T-cell (primary cell): Measurements from ENCODE around the gene VTI1A. TPM values are rescaled to one million over a fixed set of nuclear protein-coding genes. Genes with fewer than 3 reads are reported as not detected.
"Not testable (repeated sequence)": the region's sequence is repeated elsewhere in the genome, so short reads cannot be mapped to it uniquely, and the experiment has no call there.

Experiments
- ATAC-seq, 4 experiments: fragments of 200-7000 bp in 3 of 4; fragments of 150-1000 bp in 1 of 4; cut with Tn5 transposase; replicated peaks in 1 of 4; 1 replicate in 3 of 4; 2 replicates in 1 of 4; pipeline ENCODE4 v1.10.0; 2021; ENCODE audit warnings: moderate library complexity in 3 of 4, mild to moderate bottlenecking in 2 of 4, moderate number of reproducible peaks in 1 of 4
- CTCF ChIA-PET, 2 donors: fragments of 300-600 bp; sonication (Branson Sonifier 250); formaldehyde crosslinking; loops; one replicate each; lab custom pipeline; 2022; ENCODE audit warnings: antibody characterized with exemption in 2 of 2; lab: Charles Lee
- POLR2A ChIA-PET, 2 donors: fragments of 300-600 bp; sonication (Branson Sonifier 250); formaldehyde crosslinking; loops; one replicate each; lab custom pipeline; 2022; ENCODE audit warnings: antibody characterized with exemption in 2 of 2; lab: Charles Lee
- DNase-seq, 35 experiments: peaks; one replicate each; pipeline versions ENCODE4 v3.0.0 to v3.0.0-alpha.2; 2013 to 2023
- H3K27ac ChIP-seq: one replicate; pipeline ENCODE4 v1.5.1; 2013; ENCODE audit warnings: low read length
- H3K27me3 ChIP-seq, 2 experiments: replicated peaks in 1 of 2; 1 replicate in 1 of 2; 2 replicates in 1 of 2; pipeline versions ENCODE4 v1.6.1 to v1.7.0; 2013; ENCODE audit warnings: low read length in 1 of 2, mixed read lengths in 1 of 2; ENCODE audit not compliant: control insufficient read depth in 2 of 2, insufficient read depth in 2 of 2; ENCODE audit errors: extremely low read depth in 1 of 2
- H3K36me3 ChIP-seq, 2 donors: 1 replicate in 1 of 2; 2 replicates in 1 of 2; pipeline versions ENCODE4 v1.6.1 to v1.7.0; 2013; ENCODE audit warnings: low read length in 1 of 2; ENCODE audit not compliant: control insufficient read depth in 2 of 2, insufficient read depth in 1 of 2; ENCODE audit errors: extremely low read depth in 1 of 2
- H3K4me1 ChIP-seq, 2 experiments: 1 replicate in 1 of 2; 2 replicates in 1 of 2; pipeline versions ENCODE4 v1.6.1 to v1.7.0; 2013; ENCODE audit warnings: low read length in 2 of 2, mixed read lengths in 1 of 2; ENCODE audit not compliant: insufficient read depth in 2 of 2, control insufficient read depth in 1 of 2; ENCODE audit errors: extremely low read depth in 1 of 2
- H3K4me3 ChIP-seq, 2 donors: 1 replicate in 1 of 2; 2 replicates in 1 of 2; pipeline versions ENCODE4 v1.5.1 to v1.7.0; 2013; ENCODE audit warnings: mild to moderate bottlenecking in 2 of 2, low read length in 1 of 2, moderate library complexity in 1 of 2; ENCODE audit not compliant: control insufficient read depth in 1 of 2; ENCODE audit errors: extremely low read depth in 1 of 2
- H3K9me3 ChIP-seq: 2 replicates; pipeline ENCODE4 v1.7.0; 2013
- H3K27ac Mint-ChIP-seq, 2 donors: one replicate each; pipeline ENCODE4 v1.8.0; 2020 to 2021; ENCODE audit warnings: mild to moderate bottlenecking in 2 of 2, mixed read lengths in 2 of 2
- H3K27me3 Mint-ChIP-seq, 2 donors: one replicate each; pipeline ENCODE4 v1.8.0; 2021 to 2022; ENCODE audit warnings: mixed read lengths in 2 of 2
- H3K36me3 Mint-ChIP-seq: one replicate; pipeline ENCODE4 v1.8.0; 2021; ENCODE audit warnings: mixed read lengths
- H3K4me1 Mint-ChIP-seq, 3 donors: one replicate each; pipeline ENCODE4 v1.8.0; 2020 to 2022; ENCODE audit warnings: mixed read lengths in 3 of 3, mild to moderate bottlenecking in 1 of 3
- H3K4me3 Mint-ChIP-seq, 3 donors: one replicate each; pipeline ENCODE4 v1.8.0; 2020 to 2022; ENCODE audit warnings: mild to moderate bottlenecking in 3 of 3, mixed read lengths in 3 of 3, moderate library complexity in 3 of 3
- H3K9me3 Mint-ChIP-seq, 3 donors: one replicate each; pipeline ENCODE4 v1.8.0; 2020 to 2022; ENCODE audit warnings: mixed read lengths in 3 of 3
- WGBS: methylation state at CpG from one replicate; pipeline ENCODE4 v1.1.5; 2013; ENCODE audit warnings: missing lambda C conversion rate; ENCODE audit not compliant: insufficient coverage; 5-methylcytosine and 5-hydroxymethylcytosine counted together
- total RNA-seq, 35 experiments: library from RNA in 6 of 35; stranded (reverse) in 6 of 35; fragments of 120-200 nt in 1 of 35; gene quantifications; one replicate each; pipeline versions ENCODE4 v1.2.1 to v1.2.4 and lab custom pipeline; 2013 to 2026

VTI1A gene
- total RNA-seq, 5 donors from 2014 or later (not counting 1 experiment from before 2014, with no cell fraction given): 41.3 to 53.6 (median 43.5) TPM

GRCh38 chr10:112542823-112543222 is 95.8 kb downstream of the VTI1A start:
- H3K4me1 ChIP-seq, H3K27ac ChIP-seq, ATAC-seq, H3K4me1 Mint-ChIP-seq, H3K27me3 Mint-ChIP-seq, H3K27ac Mint-ChIP-seq, POLR2A ChIA-PET, DNase-seq, H3K4me3 ChIP-seq, H3K9me3 ChIP-seq, H3K27me3 ChIP-seq, H3K9me3 Mint-ChIP-seq, H3K4me3 Mint-ChIP-seq: not testable (repeated sequence)
- CTCF ChIA-PET: interaction anchor here in 1 of 2 donors (0.6 kb wide), 1 partner anchor 76 kb away, joined by 3 read pairs; no protein-coding TSS in a partner anchor
- H3K36me3 ChIP-seq: peaks cover 2 to 25% of the 10 kb centered on the region in 2 donors
- no CpG with 5 or more reads among the region's 5 CpGs for WGBS
- H3K36me3 Mint-ChIP-seq: peaks cover 64% of the 10 kb centered on the region

DNA sequence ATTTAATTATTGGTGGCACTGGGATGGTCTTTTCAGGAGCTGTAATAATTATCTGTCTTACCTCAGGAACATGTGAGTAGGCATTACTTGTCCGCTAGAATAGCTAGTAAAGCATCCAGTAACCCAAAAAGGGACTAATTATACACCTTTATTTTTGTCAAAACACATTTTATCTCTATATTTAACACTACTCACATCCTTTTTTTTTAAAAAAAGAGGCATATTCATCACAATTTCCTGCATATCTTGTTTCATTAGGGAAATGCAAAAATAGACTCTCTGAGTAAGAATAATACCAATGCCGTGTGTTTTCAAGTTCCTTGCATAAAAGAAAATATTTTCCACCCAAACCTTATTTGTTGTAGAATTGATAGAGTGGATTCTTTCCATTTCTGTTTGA is 99.5 kb downstream of the VTI1A start:
- DNase-seq (no peak), ATAC-seq (no peak)
- Mint-ChIP-seq H3K9me3 (peaks cover 2 to 3% (median 3%) of the 10 kb centered on the region in 3 donors), H3K4me3 (no peak overlapping the region), H3K4me1 (peaks cover 0 to 6% (median 3%) of the 10 kb centered on the region in 3 donors), H3K27ac (no peak overlapping the region), H3K36me3 (peaks cover 37% of the 10 kb centered on the region), H3K27me3 (no peaks in the 10 kb centered on the region)
- POLR2A ChIA-PET: no interaction called here
- H3K4me1 ChIP-seq: no peaks in the 10 kb centered on the region
- no CpG with 5 or more reads among the region's 2 CpGs for WGBS
- H3K4me3 ChIP-seq: no peak overlapping the region
- H3K27me3 ChIP-seq: no peaks in the 10 kb centered on the region
- CTCF ChIA-PET: no interaction called here
- peaks cover 2 to 4% of the 10 kb centered on the region in 2 donors for H3K36me3 ChIP-seq
- H3K9me3 ChIP-seq: no peaks in the 10 kb centered on the region
- no peak overlapping the region for H3K27ac ChIP-seq

DNA sequence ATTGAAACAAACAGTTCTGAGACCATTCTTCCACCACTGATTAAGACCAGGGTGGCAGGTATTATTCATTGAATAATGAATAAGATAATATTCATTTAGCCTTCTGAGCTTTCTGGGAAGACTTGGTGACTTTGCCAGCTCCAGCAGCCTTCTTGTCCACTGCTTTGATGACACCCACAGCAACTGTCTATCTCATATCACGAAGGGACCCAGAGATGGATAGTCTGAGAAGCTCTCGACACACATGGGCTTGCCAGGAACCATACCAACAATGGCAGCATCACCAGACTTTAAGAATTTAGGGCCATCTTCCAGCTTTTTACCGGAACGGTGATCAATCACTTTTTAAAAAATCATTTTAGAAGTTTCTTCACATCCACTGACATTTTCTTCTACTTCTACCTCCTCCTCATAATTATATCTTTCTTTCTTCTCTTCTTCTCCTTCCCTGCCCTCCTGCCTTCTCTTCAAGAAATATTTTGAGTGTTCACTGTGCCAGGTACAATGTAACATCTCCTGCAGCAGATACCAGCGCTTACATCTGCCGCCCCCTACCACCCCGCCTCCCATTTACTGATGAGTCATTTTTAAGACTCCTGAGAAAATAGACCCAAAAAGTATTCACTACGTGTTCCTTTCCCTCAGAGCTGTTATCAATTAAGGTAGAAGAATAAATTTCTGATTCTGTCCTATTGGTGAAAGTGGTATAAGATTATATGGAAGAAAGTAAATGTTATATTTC is 101.7 kb downstream of the VTI1A start:
- Mint-ChIP-seq H3K4me3 (no peak overlapping the region), H3K9me3 (no peaks in the 10 kb centered on the region), H3K4me1 (peaks cover 0 to 6% (median 3%) of the 10 kb centered on the region in 3 donors), H3K27me3 (no peaks in the 10 kb centered on the region), H3K27ac (no peak overlapping the region), H3K36me3 (peaks cover 26% of the 10 kb centered on the region)
- H3K27me3 ChIP-seq: no peaks in the 10 kb centered on the region
- H3K36me3 ChIP-seq: no peaks in the 10 kb centered on the region
- no peak for DNase-seq
- no peak overlapping the region for H3K27ac ChIP-seq
- H3K4me3 ChIP-seq: no peak overlapping the region
- no peak for ATAC-seq
- WGBS: 93% methylated on average over 3 of the region's 8 CpGs
- H3K9me3 ChIP-seq: no peaks in the 10 kb centered on the region
- no peaks in the 10 kb centered on the region for H3K4me1 ChIP-seq
- CTCF ChIA-PET: no interaction called here
- POLR2A ChIA-PET: no interaction called here

DNA sequence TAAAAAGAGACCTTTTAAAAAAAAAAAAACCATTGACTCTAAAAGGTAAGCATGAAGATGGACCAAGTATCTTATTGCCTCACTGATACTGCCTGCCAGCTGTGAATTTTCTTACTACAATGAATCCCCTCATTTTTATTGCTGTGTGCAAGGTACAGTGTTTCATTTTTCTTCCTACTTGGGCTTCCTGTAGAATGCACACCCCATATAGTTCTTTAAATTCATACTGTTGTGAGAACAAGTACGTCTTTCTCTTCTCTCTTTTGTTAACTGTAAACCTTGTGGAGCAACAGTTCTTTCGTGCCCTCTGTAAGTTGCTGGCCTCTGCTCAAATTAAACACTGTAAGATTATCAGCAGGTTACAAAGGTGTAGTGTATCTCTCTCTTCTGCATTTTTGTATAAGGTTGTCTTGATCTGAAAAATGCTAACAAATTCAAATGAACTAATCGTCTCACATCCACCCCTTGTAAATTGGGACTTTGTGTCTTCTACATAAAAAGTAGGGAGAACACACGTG is 105.6 kb downstream of the VTI1A start:
- no CpG with 5 or more reads among the region's 4 CpGs for WGBS
- ChIA-PET POLR2A (no interaction called here), CTCF (no interaction called here)
- Mint-ChIP-seq H3K9me3 (no peaks in the 10 kb centered on the region), H3K27ac (no peak overlapping the region), H3K4me1 (peaks cover 2 to 13% (median 2%) of the 10 kb centered on the region in 3 donors), H3K27me3 (no peaks in the 10 kb centered on the region), H3K4me3 (no peak overlapping the region), H3K36me3 (peaks cover 15% of the 10 kb centered on the region)
- DNase-seq (no peak), ATAC-seq (no peak)
- H3K4me3 ChIP-seq: no peak overlapping the region
- H3K27ac ChIP-seq: no peak overlapping the region
- no peaks in the 10 kb centered on the region for H3K27me3 ChIP-seq
- H3K36me3 ChIP-seq: no peaks in the 10 kb centered on the region
- no peaks in the 10 kb centered on the region for H3K4me1 ChIP-seq
- no peaks in the 10 kb centered on the region for H3K9me3 ChIP-seq

GRCh38 chr10:112553315-112553714 is 106.3 kb downstream of the VTI1A start:
- Histone ChIP-seq H3K9me3 (no peaks in the 10 kb centered on the region), H3K36me3 (no peaks in the 10 kb centered on the region), H3K4me3 (no peak overlapping the region), H3K27ac (no peak overlapping the region), H3K27me3 (no peaks in the 10 kb centered on the region), H3K4me1 (peaks cover 0 to 2% of the 10 kb centered on the region in 2 experiments)
- Mint-ChIP-seq H3K9me3 (no peaks in the 10 kb centered on the region), H3K27me3 (no peaks in the 10 kb centered on the region), H3K27ac (no peak overlapping the region), H3K4me3 (no peak overlapping the region), H3K36me3 (peaks cover 15% of the 10 kb centered on the region), H3K4me1 (peaks cover 5 to 19% (median 7%) of the 10 kb centered on the region in 3 donors)
- no peak for DNase-seq
- POLR2A ChIA-PET: no interaction called here
- CTCF ChIA-PET: no interaction called here
- ATAC-seq: no peak
- WGBS: 100% methylated on average over 3 of the region's 3 CpGs

- peaks cover 10% of the 10 kb centered on the region for H3K36me3 Mint-ChIP-seq
- H3K4me1 Mint-ChIP-seq: peaks cover 5 to 23% (median 16%) of the 10 kb centered on the region in 3 donors
- ChIA-PET POLR2A (no interaction called here), CTCF (no interaction called here)
- no peaks in the 10 kb centered on the region for H3K27me3 ChIP-seq
- no peaks in the 10 kb centered on the region for H3K36me3 ChIP-seq
- ATAC-seq (no peak), DNase-seq (no peak)
- no peak overlapping the region for H3K27ac Mint-ChIP-seq
- peaks cover 0 to 12% of the 10 kb centered on the region in 2 experiments for H3K4me1 ChIP-seq
- H3K27me3 Mint-ChIP-seq: no peaks in the 10 kb centered on the region
- H3K9me3 Mint-ChIP-seq: no peaks in the 10 kb centered on the region
- no peak overlapping the region for H3K4me3 ChIP-seq
- no peak overlapping the region for H3K27ac ChIP-seq
- H3K4me3 Mint-ChIP-seq: no peak overlapping the region
- no peaks in the 10 kb centered on the region for H3K9me3 ChIP-seq
Observed at GRCh38 chr10:112554263-112554662, 107.2 kb downstream of the VTI1A start.
